Fibroblast of skin of right biceps (primary cell): Measurements from ENCODE around the gene EPHB3.

Experiments
- DNase-seq: peaks from one replicate; pipeline ENCODE4 v3.0.0-alpha.2; 2013

EPHB3 gene

GRCh38 chr3:184561061-184561912 is at the start of gene EPHB3:
Gene EPHB3 (plus strand): TSS chr3:184561785. CDS start chr3:184562236, 451 bp downstream.
- peak; percentile 100 for DNase-seq

GRCh38 chr3:184512621-184513020 is 49.0 kb upstream of the EPHB3 start:
- DNase-seq = no peak

DNA sequence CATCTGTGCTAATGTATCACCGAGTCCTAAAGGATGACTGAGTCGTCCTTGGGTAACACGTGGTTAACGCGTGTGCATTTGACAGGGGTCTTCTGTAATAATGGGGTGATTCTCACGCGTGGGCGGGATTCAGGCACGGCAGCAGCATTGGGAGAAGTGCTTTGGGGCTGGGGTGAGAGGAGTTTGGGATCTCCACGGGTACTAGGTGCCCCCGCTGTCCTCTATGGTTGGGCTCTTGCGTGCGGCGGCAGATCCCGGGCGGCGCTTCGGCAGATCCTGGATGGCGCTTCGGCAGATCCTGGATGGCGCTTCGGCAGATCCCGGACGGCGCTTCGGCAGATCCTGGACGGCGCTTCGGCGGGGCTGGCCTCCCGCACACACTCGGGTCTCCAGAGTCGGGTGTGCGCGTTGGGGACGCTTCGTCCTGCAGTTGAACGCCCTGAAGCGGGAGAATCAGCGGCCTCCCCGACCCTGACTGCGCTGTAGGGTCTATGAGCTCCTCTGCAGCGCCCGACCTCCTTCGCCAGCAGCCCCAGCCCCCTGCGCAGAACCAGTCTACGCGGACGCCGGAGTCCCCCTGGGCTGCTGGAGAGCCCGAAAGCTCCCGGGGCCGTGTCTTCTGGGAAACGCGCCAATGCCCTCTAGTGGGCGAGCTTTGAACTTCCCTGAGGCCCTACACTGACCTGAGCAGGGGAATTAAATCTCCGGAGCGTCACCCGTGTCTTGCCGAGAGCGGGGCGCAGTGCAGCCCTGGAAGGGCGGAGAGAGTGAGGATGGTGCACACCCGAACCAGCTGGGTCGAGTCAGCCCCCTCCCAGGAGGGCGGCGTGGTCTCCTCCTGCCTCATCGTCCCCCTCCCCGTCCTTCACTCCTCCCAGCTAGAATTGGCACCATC is 48.1 kb upstream of the EPHB3 start:
- DNase-seq = peak; percentile 77

GRCh38 chr3:184514171-184514490 is 47.5 kb upstream of the EPHB3 start:
- DNase-seq = no peak

GRCh38 chr3:184523825-184524615 is 37.6 kb upstream of the EPHB3 start:
- peak; percentile 72 for DNase-seq

- DNase-seq = no peak
These were observed 36.6 kb upstream of the EPHB3 start for GRCh38 chr3:184524981-184525336.

DNA sequence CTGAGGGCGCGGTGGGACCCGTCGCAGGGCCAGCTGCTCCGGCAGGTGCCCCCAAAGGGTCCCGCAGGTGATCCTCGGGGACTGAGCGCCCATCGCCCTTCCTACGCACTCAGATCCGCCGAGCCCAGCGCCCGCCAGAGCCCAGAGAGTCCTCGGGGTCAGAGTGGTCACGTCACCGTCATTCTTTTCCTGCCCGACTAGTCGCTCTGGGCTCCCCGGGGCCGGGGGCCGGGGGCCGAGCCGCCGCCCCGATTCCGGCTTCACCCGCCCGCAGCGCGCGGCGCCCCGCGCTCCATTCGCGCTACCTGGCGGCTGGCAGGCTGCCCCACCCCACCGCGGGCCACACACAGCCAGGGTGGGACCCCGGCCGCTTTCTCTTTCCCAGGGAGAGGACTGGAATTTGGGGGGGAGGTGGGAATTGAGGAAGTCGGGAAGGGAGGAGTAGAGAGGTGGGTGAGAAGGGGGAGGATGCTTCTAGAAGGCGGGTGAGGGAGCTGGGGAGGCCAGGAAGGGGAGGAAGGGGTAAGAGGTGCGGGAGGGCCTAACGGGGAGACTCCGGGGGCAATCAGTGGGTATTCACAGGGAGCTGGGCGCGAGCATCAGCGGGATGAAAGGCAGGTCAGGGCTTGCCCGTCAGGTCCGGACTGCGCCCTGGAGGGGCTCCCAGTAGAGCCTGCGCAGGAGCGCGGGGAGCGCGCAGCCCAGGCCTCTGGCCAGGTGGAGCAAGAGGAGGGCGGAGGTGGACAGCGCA is 36.1 kb upstream of the EPHB3 start:
- DNase-seq = no peak

GRCh38 chr3:184526088-184526433 is 35.5 kb upstream of the EPHB3 start:
- DNase-seq = peak; percentile 30

DNA sequence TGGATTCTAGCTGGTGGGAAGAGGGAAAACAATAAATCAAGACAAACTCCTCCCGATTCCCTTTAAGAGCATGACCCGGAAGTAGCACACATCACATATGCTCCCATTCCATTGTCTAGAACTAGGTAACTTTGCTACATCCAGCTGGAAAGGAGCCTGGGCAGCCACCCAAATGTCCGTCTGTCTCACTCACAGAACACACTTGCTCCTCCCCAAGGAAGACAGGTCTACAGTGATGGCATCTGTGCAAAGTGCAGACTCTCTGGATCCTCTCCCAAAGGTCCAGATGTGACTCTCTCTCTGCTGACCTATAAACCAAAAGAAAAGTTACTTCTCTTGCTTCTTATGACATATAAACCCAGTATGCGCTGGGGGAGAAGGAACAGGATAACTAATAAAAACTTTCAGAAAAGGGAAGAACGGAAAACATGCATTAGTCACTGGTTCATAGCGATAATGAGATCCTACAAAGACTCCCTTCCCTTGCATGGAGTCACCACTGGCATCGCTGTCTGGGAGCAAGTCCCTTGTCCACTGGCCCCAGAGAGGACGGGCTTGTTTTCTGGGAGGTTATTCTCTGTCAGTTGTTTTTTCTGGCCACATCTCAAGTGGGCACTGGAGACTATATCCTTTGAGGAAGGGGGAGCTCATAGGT is 29.8 kb upstream of the EPHB3 start:
- no peak for DNase-seq

DNA sequence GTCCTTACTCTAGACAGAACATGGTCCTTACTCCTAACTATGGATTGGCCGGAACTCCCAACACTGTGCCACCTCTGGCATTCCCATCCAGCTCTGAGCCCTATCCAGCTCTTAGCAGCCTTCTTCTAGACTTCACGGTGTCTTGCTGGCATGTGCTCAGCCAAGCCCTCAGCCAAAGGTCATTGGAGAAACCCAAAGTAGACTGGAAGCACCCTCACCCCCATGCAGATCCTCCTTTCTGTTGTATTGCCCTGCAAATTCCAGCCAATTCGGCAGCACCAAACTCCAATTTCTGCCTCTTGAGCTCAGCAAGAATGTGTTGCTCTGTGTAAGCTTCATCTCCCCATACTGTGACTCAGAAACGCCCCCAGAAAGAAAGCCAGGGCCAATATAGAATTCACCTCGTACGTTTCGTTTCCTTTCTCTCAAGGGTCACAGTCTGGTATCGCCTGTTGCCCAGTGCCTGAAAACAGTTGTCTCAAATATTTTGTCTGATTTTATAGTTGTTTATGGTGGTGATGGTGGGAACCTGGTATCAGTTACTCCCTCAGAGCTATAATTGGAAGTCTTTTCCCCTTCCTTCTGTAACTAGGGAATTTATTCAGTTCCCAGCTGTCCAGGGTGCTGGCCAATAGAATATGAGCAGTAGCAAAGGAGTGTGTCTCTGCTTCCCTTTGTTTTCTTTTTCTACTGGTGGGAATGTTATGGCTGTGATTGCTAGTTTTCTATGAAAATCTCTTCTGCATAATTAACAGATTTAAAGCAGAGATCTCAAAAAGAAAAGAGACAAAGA is 28.4 kb upstream of the EPHB3 start:
- no peak for DNase-seq

DNA sequence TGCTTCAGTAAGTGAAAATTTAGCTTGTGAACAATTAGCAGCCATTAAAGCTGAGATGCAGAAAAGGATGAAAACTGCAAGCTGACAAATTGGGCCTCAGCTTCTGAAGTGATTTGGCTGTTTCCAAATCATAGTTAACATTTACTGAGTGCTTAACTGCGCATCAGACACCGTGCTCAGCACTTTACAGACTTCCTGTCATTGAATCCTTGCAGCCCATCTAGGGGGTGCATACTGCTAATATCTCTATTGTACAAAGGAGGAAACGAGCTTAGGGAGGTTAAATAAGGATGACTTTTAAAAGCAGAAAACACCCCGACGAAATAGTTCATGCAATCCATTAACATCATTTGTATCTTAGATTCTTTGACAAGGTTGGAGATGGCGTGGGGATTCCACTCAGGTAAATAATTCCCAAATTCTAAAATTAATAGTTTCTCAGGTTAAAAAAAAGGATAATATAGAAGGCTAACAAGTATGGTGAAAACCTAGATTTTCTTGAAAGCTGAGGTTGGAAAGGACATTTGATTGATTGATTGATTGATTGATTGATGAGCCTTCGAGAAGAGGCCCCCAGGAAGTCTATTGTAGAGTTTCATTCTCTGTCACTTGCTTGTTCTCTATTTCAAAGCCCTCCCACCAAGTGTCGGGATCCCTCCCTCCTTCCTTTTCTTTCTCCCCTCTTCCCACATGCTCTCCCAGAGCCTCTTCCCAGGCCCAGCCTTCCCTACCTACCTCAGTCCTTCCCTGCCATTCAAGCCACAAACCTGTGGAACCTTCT is 23.5 kb upstream of the EPHB3 start:
- no peak for DNase-seq

GRCh38 chr3:184538666-184539431 is 22.7 kb upstream of the EPHB3 start:
- DNase-seq = no peak

DNA sequence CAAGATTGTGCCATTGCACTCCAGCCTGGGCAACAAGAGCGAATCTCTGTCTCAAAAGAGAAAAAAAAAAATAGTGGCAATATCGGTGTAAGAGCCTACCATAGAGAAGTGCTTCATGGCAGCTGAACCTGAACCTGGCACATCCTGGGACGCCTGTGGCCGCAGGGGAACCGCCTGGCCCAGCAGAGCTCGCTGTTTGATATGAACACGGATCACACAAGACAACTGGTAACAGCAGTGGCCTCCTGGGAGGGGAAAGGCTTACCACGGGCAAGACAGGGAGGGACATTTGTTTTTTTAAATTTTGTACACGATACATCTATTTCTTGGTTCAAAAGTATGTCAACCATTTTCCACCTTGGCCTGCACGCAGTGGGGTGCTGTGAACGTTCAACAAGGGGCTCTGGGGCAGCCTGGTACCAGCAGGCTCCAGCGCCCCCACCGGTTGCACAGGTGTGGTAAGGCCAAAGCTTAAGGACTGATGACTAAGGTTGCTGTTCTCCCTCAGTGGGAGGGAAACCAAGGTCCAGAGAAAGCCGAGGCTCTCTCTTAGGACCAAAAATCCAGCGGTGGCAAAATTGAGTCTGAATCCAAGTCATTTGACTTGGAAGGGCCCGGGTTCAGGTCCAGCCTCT is 21.7 kb upstream of the EPHB3 start:
- DNase-seq = no peak

DNA sequence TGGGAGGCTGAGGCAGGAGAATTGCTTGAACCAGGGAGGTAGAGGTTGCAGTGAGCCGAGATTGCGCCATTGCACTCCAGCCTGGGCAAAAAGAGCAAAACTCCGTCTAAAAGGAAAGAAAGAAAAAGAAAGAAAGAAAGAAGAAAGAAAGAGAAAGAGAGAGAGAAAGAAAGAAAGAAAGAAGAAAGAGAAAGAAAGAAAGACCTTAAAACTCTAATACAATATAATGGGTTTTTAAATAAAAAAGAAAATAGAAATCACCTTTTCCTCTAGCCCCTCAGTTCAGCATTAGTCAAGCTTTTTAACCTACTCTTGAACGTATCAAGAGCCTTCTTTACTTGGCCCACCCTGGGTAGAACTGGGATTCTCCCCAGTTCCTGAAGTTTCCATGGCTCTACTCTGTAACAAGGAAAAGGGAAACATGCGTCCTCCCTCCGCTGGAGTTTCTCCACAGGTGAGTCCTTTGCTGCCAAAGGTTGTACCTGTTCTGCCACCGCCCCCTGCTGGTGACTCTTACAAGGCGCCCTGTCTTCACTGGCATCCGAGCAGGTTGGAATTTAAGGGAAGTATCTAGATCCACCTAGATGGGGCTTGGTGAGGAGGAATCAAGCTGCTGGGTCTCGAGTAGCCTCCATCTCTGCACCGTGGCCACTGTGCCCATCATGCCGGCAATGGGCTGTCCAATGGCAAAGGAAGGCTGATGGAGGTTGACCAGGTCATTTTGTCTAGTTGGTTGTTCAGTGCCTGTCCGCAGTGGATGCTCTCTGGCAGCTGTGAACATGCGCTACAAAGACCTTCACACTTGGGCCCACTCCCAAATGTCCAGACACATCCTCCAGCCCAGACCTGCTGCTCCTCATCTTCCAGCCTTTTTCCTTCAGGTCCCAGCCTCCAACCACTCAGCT is 20.6 kb upstream of the EPHB3 start:
- peak; percentile 33 for DNase-seq

DNA sequence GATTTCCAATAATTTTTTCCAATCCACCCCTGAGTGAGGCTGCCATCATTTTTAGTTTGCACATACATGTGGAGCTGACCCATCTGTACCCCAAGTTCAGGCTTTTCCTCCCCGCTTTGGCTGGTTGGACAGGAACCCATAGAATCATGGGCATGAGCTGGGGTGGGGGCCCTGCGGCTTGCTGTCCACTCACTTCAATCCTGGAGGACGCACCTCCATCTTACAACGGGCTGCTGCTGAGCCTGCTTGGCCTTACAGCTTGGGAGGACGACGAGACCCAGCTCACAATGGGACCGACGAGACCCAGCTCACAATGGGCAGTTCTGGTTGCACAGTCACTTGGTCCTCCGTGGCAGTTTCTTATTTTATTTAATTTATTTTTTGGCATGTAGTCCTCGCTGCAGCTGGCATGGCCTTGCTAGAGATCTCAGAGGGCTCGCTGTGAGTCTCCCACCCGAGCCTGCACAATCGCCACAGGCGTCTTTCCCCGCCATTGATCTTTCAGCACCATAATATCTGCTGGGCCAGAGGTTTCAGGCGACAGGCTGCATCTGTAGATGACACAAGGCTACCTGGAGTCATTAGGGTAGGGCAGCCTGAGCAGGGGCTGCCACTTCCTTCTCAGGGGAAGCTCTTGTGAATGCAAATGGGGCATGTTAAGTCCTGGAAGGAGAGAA is 19.6 kb upstream of the EPHB3 start:
- no peak for DNase-seq

DNA sequence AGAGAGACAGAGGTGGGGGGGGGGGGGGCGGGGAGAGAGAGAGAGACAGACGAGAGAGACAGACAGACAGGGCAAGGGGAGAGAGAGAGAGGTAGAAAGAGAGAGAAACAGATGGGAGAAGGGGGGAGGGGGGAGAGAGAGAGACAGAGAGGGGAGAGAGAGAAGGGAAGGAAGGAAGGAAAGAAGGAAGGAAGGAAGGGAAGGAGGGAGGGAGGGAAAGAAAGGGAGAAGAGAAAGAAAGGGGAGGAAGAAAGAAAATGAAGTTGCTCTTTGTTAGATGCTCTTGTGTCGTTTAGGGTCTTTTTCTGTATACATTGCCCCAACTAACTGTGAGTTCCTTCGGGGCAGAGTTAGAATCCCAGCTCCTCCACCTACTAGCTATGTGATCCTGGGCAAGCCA is 19.0 kb upstream of the EPHB3 start:
- DNase-seq = no peak

- DNase-seq = no peak
These were observed 18.3 kb upstream of the EPHB3 start for GRCh38 chr3:184543256-184543655.
